Mucosa of descending colon (tissue), 3 donors: Measurements from ENCODE around the gene ANKRD63. TPM values are rescaled to one million over a fixed set of nuclear protein-coding genes. Genes with fewer than 3 reads are reported as not detected.

Source experiments
- ATAC-seq: fragments of 200-7000 bp; cut with Tn5 transposase; one replicate; pipeline ENCODE4 v1.9.1; 2020; ENCODE audit warnings: mild to moderate bottlenecking, moderate library complexity
- DNase-seq, 3 donors: peaks; one replicate each; pipeline ENCODE4 v3.0.0-alpha.2; 2020
- H3K36me3 ChIP-seq: fragments of 200-600 bp; one replicate; pipeline ENCODE4 v1.8.0; 2021; ENCODE audit warnings: low read depth, mild to moderate bottlenecking
- H3K4me1 ChIP-seq: fragments of 200-600 bp; one replicate; pipeline ENCODE4 v1.8.0; 2021; ENCODE audit warnings: low read depth, mild to moderate bottlenecking
- H3K4me3 ChIP-seq: fragments of 200-600 bp; one replicate; pipeline ENCODE4 v1.8.0; 2021; ENCODE audit warnings: mild to moderate bottlenecking
- H3K9me3 ChIP-seq: fragments of 200-600 bp; one replicate; pipeline ENCODE4 v1.8.0; 2021; ENCODE audit warnings: mild to moderate bottlenecking
- intact Hi-C, 2 donors: fragments of 100-400 bp; cut with DNase I in 1 of 2; cut with micrococcal nuclease in 1 of 2; formaldehyde crosslinking; loops; one replicate each; pipeline versions ENCODE4 v1.11.0 to v1.11.1; 2022; cut with DNase I, micrococcal nuclease
- total RNA-seq, 3 donors: library from RNA; stranded (reverse); fragmentation: NEBNext Ultra II Directional in 2 of 3; extraction: Animal tissue kit (Norgen Biotek cat#: 25700) in 2 of 3; gene quantifications; one replicate each; pipeline versions ENCODE4 v1.2.1 to v1.2.4, GENCODE V29; 2021 to 2023
- TF ChIP-seq, protein P1 (sequence below): fragments of 200-600 bp; IDR thresholded peaks from one replicate; pipeline ENCODE4 v1.8.0; 2022; ENCODE audit warnings: antibody characterized with exemption, mild to moderate bottlenecking
- donor health status: DM: no; HTN: no; CAD: no; lungs with moderate emphysema.
- donor health status: DM: no; HTN: no; CAD: no.
- donor health status: DM: no; HTN: yes; CAD: no.

ANKRD63 gene
- total RNA-seq, 3 donors from 2014 or later, result 0.25 TPM; not detected in 2

DNA sequence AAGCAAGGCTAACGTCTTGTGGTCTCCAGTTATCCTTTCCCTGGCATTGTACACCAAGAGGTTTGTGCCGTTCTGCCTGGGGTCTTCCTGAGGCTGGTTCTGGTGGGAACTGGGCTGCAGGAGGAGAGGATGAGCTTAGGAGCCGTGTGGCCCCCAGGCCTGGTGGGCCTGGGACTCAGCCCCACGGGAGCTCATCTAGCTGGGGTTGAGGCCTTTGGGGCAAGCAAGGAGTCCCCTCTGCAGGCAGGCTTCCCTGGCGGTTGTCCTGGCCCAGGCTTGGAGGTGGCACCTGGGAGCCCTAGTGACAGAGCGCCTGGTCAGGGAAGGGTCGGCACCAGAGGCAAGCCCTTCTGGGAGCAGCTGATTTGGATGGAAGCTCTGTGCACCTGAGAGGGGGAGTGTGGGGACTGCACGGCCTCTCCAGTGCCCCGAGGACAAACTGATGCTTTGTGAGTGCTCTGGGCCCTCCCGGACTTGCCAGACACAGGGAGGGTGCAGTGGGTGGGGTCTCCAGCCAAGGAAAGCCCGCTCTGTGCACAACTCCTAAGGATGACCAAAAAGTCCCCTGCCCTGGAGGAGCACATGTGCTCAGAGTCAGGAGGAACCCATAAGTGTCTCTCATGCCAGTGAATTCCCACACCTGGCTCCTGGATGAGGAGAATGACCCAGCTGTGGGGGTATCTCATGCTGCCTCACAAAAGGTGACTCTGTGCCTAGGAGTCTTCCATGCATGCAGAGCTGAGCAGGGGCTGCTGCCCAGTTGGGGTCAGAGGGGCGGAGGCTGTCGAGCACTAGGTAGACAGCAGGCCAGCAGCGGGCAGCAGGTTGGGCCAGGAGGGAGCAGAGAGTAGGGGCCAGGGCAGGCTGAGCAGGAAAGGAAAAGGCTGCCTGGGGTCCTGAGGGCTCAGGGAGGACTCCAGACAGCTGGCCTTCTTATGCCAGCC lies 41.3 kb downstream of the ANKRD63 start:
- no peaks in the 10 kb centered on the region for H3K9me3 ChIP-seq
- intact Hi-C loops, result no loop called here
- no peak for ATAC-seq
- H3K36me3 ChIP-seq, result no peaks in the 10 kb centered on the region
- TF ChIP-seq, protein P1, sequence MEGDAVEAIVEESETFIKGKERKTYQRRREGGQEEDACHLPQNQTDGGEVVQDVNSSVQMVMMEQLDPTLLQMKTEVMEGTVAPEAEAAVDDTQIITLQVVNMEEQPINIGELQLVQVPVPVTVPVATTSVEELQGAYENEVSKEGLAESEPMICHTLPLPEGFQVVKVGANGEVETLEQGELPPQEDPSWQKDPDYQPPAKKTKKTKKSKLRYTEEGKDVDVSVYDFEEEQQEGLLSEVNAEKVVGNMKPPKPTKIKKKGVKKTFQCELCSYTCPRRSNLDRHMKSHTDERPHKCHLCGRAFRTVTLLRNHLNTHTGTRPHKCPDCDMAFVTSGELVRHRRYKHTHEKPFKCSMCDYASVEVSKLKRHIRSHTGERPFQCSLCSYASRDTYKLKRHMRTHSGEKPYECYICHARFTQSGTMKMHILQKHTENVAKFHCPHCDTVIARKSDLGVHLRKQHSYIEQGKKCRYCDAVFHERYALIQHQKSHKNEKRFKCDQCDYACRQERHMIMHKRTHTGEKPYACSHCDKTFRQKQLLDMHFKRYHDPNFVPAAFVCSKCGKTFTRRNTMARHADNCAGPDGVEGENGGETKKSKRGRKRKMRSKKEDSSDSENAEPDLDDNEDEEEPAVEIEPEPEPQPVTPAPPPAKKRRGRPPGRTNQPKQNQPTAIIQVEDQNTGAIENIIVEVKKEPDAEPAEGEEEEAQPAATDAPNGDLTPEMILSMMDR, result no peak
- peaks cover 7% of the 10 kb centered on the region for H3K4me1 ChIP-seq
- no peak overlapping the region for H3K4me3 ChIP-seq
- no peak for DNase-seq

DNA sequence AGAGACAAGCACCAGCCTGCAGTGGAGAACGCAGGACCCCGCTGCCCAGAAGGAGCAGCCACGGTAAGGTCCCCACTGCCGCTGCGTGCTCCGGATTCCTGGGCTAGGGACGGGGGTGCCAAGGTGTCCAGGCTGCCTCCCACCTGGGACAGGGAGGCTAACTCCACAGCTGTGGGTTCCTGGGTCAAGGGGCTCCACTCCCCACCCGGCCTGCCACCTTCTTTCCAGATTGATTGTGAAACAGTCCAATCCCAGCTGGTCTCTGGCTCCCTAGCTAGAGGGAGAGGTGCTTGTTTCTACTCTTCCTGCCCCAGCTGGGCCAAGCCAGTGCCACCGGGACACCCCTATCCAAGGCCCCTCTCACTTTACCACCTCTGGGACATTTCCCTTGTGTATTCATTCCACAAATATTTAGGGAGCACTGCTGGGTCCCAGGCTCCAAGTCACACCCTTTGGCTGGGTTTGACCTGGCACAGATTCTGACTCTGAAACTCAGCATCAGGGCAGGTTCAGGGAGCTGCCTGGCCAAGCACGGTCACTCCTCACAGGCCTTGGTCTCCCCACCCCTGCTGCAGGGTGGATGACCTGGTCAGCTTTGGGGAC lies 42.1 kb downstream of the ANKRD63 start:
- Histone ChIP-seq H3K9me3 (no peaks in the 10 kb centered on the region), H3K4me1 (peaks cover 7% of the 10 kb centered on the region), H3K4me3 (no peak overlapping the region), H3K36me3 (no peaks in the 10 kb centered on the region)
- intact Hi-C loops, result no loop called here
- TF ChIP-seq, protein P1, result no peak
- ATAC-seq, result no peak
- DNase-seq, result no peak

DNA sequence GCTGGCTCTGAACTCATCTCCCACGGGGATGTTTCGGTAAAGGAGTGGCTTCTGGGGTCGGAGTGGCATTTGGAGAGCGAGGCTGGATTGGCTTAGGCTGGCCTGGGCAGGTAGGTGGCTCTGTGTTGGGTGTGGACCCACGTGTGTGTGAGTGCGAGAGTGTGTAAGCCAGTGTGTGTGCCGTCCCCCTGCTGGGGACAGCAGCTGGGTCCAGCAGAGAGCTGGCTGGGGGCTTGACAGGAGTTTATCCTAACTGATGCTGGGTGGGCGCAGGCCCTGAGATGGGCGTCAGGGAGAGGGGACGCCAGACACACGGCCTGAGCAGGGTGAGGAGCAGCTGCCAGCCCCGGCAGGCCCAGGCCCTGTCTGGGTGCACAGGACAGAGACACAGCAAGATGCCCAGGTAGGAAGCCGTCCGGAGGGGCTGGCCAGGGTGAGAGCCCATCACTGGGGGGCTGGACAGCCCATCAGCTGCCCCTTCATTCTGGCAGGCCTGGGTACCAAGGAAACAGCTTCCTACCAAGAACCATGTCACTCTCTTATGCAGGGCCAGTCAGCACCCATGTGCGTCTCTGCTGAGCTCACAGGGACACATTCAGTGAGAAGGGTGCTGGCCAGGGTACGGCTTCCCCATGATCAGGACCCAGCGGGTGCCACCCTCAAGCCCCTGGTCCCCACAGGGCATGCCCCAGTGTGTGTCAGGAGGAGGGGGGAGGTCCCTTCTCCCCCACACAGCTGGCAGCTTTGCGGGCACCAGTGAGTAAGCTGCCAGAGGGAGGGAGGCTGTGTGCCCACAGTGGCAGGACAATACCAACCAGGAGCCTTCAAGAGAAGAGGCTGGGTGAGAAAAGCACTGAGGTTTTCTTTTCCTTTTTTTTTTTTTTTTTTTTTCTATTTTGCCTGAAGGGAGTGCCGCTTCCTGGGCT lies 42.9 kb downstream of the ANKRD63 start:
- no peaks in the 10 kb centered on the region for H3K9me3 ChIP-seq
- ATAC-seq (no peak), DNase-seq (peak in 1 of 3 donors; percentile 40)
- TF ChIP-seq, protein P1, result no peak
- H3K4me3 ChIP-seq, result no peak overlapping the region
- peaks cover 7% of the 10 kb centered on the region for H3K4me1 ChIP-seq
- intact Hi-C loops, result no loop called here
- no peaks in the 10 kb centered on the region for H3K36me3 ChIP-seq

DNA sequence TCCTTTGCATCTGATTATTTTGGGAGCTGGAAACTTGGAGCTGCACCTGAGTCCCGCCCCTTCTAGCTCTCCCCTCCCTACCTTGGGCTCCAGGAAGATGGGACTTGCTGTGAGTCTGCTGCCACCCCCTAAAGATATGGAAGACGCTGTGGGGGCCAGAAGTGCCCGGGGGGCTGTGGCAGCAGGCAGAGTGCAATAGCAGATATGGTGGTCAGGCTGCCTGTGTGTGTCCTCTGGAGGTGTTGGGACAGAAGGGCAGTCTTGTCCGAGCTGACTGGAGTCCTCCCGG lies 43.5 kb downstream of the ANKRD63 start:
- no peaks in the 10 kb centered on the region for H3K36me3 ChIP-seq
- H3K9me3 ChIP-seq, result no peaks in the 10 kb centered on the region
- ATAC-seq (no peak), DNase-seq (no peak)
- intact Hi-C loops, result no loop called here
- no peak overlapping the region for H3K4me3 ChIP-seq
- H3K4me1 ChIP-seq, result peaks cover 7% of the 10 kb centered on the region
- TF ChIP-seq, protein P1, result no peak

DNA sequence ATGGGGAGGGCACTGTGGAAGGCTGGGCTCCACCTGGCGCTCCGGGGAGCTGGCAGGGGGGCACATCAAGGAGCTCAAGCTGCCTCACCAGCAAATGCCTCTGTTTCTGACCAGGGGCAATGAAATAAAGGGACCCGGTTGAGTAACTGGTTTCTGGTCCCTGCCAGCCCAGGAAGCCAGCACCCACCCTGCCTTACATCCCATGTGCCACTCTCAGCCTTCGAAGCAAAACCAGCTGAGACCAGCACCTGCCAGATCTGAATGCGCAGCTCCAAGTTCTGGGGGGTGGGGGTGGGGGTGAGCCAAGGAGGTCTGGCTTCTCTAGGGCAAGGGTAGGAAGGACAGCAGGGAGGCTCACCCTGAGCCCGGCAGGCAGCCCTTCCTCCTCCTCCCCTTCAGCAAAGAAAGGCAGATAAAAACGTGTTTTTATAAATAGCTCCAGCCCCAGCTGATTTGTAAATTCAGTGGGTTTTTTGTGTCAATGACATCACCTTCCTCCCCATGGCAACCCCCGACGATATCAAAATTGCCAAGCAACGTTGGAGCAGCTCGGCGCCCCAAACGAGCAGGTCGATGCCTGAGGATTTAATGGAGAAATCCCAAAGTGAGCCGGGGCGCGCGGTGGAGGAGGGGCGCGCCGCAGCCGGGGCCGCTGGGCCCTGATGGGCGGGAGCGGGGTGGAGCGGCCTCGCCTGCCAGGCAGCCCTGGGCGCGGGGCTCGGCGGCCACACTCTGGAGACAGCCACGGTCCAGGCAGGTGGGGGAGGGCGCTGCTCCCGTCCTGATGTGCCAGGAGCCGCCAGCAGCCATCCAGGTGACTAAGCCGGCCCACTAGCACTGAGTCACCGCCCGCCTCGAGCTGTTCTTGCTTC lies 44.1 kb downstream of the ANKRD63 start, which contains the start of gene PAK6:
PAK6 (plus strand) TSS at position 532 of the 872 bp plus-strand sequence. CDS start 25,723 bp downstream, outside the sequence.
- Histone ChIP-seq H3K9me3 (no peaks in the 10 kb centered on the region), H3K4me1 (peaks cover 7% of the 10 kb centered on the region), H3K36me3 (no peaks in the 10 kb centered on the region), H3K4me3 (no peak within 1 kb of the TSS)
- peak; percentile 39 to 65 (median 64) for DNase-seq
- intact Hi-C loops, result no loop called here
- ATAC-seq, result peak; percentile 84
- TF ChIP-seq, protein P1, result no peak
